NOMO-1 treated with dmso at 0.1 percent for 144 hours (cell line): ENCODE measurements around the gene CNTROB.

Source experiments
- DNase-seq: peaks from one replicate; lab custom pipeline; 2025; ENCODE audit not compliant: unreplicated experiment; lab: John Stamatoyannopoulos, UW

CNTROB gene

GRCh38 chr17:7931709-7932482 lies at the start of gene CNTROB, which contains the start of gene TRAPPC1:
TSS of gene CNTROB (plus strand) at chr17:7932206. CDS start at chr17:7933080, 874 bp downstream.
TSS of gene TRAPPC1 (minus strand) at chr17:7931946. CDS start at chr17:7931829, 117 bp downstream.
- DNase-seq = peak; percentile 99

DNA sequence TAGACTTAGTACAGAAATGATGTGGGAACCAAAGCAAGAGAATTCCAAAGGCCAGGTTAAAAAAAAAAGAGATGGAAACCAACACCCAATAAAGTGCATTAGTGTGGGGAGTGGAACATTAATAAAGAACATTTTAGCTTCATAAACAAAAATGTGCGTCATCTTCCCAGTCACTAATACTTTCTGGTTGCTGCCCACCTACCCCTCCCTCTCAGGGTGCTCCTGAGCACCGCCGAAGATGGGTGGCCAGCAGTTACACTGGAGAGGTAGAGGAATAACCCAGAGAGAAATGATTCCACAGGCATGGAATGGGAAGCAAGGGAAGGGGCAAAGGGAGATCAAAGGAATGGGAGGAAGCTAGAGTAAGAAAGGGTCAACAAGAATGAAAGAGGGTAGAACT lies 49.4 kb upstream of the CNTROB start:
- DNase-seq = no peak

DNA sequence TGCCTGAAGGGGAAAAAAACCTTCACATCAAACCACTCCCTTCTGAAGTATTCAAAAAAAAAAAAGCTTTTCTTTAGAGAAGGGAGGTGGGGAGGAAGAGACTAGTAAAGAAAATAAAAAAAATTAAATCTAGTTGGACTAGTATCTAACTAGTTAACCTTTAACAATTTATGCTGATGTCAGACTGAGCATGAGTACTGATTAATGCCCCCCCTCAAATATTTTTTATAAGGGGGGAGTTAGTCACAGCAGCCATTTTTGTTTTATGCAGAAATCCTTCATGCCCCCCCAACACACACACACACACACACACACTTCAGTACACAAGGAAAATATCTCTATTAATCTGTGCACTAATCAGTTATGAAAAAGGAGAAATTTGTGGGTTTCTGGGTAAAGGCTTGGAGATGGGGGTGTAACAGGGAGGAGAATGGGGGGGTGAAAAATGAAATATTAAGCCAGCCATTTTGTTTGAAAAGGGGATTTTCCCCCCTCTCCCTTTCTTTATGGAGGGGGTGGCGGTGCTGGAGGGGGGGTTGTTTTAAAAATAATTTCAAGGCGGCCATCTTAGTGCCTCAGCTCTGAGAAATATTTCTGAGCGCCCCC lies 48.1 kb upstream of the CNTROB start:
- DNase-seq = no peak

GRCh38 chr17:7884581-7885366 lies 47.2 kb upstream of the CNTROB start:
- no peak for DNase-seq

- no peak for DNase-seq
These were observed 46.4 kb upstream of the CNTROB start for GRCh38 chr17:7885367-7886226.

DNA sequence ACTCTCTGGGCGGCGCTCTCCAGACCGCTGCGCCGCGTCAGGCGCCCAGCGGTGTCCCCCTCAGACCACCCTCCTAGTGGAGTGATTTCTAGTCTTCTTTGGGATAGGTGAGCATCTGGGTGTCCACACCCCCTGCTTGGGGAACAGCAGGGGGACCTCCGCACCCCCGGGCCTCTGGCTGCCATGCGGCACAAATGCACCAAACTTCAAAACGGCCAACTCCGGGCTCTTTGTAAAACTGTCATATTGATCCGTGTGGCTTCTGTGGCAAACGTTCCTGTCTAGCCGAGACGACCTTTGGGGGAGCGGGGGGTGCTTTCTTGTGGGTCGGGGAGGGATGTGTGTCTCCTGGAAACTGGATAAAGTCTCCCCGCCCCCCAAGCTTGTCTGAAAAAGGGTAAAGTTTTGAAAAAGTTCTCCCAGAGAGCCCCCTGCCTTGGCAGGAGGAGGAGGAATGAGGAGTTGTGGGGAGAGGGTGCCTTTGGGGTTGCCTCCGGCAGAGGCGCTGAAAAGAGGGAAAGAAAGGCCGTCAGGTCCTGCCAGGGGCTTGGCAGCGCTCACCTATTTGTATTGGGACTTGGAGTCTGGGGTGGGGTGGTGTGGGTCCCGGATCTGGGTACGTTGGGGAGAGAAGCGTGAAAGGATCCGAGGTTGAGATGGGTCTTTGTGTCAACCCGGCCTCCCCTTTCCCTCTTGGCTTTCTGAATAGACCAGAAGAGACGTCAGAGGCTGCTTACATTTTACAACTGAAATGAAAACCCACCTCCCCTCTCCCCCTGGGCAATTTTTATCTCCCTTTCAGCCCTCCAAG lies 45.6 kb upstream of the CNTROB start:
- no peak for DNase-seq

- DNase-seq = peak; percentile 96
These were observed 44.9 kb upstream of the CNTROB start for GRCh38 chr17:7887038-7887481.

DNA sequence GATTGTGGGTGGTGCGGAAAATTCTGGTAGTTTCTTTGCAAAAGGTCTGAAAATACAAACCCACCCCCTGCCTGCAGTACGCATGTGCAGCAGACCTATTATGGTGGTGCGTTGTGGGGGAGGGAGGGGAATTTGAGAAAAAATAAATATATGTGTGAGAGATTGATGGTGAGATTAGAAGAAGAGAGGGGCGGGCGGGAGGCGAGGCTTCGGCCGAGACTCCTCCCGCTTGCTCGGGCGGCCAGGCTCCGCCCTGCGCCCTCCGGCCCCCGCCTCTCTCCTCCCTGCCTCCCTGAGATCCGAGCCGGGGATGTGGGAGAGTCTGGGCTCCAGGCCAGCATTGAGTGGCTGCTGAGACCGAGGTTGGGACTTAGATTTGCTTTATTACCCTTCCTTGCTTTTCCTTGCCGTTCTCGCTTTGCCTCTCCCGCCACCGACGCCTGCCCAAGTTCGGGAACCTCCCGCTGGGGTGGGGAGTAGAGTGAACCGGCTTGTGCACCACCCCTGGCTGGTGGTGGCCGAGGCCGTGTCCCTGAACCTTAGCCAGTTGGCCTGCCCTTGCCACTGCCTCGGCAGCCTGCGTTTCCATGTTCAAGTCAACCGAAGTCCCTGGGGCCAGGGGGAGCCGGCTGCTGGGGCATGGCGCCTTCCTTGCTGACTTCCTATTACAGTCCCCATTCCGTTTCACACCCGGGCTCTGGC lies 44.4 kb upstream of the CNTROB start:
- peak; percentile 96 for DNase-seq

DNA sequence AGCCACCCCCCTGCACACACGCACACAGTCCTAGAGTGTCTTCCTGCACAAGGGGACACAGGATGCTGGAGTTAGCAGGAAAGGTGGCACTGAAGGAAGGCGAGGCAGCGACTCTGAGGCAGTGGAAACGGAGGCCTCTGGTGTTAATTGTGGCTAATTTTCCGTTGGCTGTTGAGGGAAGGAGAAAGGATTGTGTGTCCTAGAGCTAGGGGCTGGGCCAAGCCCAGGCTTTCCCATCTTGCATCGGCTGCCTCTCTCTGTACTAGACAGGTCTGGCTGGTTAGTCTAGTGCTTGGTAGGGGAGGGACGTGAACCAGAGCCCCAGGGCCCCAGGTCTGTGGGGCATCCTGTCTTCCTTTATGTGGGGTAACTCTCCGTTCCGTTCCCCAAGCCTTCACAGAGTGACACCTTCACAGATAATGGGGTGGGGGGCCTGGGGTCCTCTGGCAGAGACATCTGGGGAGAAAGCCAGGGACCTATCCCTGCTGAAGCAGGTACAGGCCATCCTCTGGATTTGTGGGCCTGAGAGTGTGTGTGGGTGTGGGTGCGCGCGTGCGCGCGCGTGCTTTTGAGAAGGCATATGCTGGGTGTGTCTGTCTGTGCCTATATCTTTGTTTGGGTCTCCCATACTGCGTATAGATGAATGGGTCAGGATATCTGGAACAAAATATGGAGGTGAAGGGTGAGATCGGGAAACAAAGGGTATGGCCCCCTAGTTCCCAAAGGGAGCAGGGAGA lies 43.7 kb upstream of the CNTROB start, which contains the start of gene CHD3:
CHD3 (plus strand) TSS at position 606 of the 737 bp plus-strand sequence. CDS start 212 bp downstream, outside the sequence.
- DNase-seq = no peak

DNA sequence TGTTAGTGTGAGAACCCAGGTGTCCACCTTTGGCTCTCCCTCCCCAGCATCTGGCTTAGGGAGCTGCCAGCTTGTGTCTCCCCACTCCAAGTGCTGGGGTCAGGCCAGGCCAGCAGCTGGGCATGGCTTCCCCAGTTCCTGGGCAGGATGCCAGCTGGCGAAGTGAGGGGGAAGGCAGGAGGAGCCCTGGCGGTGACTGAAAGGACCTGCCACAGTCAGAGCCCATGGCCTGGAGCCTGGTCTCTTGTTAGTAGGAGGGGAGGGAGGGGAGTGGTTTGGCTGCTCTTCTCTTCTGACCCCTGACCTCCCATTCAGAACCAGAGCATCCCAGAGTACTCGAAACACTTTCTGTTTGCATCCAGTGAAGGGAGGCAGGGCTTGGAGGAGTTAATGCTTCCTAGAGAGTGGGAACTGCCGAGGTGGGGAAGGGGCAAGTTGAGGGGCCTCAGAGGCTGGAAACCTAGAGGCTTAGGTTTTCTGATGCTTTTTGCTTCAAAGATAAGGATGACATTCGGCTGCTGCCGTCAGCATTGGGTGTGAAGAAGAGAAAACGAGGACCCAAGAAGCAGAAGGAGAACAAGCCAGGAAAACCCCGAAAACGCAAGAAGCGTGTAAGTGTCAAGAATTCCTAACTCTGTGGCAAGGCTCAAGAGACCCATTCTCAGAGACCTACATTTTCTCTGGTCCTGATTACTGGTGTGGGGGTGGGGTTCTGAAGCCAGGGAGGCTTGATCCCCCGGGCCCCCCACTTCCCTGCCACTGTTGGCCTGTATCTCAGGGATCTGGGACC lies 42.6 kb upstream of the CNTROB start:
- no peak for DNase-seq

DNA sequence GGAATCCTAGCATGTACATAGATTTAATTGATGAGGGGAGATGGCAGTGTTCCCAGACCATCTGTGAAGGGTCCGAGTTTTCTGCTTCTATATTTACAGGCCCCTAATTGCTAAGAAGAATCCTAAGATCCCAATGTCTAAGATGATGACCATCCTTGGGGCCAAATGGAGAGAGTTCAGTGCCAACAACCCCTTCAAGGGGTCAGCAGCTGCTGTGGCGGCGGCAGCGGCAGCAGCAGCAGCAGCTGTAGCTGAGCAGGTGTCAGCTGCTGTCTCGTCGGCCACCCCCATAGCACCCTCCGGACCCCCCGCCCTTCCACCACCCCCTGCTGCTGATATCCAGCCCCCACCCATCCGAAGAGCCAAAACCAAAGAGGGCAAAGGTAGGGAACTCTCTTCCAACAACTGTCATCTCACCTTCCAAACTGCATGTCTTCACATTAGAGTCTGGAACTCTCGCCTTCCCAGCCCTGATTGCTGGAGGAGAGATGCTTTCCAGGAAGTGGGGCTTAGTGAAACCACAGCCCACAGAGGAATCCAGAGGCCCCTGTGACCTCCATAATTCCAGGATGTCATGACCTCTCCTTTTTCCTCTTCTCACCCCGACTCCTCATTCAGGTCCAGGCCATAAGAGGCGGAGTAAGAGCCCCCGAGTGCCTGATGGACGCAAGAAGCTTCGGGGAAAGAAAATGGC lies 38.7 kb upstream of the CNTROB start:
- no peak for DNase-seq

DNA sequence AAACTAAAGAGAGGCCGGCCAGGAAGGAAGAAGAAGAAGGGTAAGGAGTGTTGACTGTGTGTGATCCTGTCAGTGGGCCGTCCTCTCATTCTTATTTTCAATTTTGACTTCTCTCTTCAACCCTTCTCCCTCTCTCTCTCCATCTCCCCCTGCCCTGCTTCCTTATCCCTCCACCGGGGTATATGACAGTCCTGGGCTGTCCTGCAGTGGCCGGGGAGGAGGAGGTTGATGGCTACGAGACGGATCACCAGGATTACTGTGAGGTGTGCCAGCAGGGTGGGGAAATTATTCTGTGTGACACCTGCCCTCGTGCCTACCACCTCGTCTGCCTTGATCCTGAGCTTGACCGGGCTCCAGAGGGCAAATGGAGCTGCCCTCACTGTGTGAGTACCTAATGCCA lies 37.8 kb upstream of the CNTROB start:
- DNase-seq = no peak

DNA sequence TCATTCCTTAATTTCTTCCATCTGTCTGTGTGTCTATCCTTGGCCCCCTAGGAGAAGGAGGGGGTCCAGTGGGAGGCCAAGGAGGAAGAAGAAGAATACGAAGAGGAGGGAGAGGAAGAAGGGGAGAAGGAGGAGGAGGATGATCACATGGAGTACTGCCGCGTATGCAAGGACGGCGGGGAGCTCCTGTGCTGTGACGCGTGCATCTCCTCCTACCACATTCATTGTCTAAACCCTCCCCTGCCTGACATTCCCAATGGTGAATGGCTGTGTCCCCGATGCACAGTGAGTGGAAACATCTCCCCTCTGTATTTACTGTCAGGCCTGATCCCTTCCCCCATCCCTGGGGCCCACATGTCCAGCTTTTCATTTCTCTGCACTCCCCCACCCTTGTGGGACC lies 37.1 kb upstream of the CNTROB start:
- no peak for DNase-seq

DNA sequence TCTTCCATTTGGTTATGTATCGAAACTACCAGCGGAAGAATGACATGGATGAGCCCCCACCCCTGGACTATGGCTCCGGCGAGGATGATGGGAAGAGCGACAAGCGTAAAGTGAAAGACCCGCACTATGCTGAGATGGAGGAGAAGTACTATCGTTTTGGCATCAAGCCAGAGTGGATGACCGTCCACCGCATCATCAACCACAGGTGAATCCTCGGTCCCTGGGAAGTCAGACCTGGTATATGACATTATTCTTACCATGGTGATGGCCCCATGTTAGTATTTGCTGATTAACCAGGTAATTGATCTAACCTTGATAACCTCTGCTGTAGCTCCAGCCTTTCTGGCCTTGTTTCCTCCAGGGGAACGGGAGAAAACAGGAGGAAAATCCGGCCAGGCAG lies 34.9 kb upstream of the CNTROB start:
- DNase-seq = no peak

DNA sequence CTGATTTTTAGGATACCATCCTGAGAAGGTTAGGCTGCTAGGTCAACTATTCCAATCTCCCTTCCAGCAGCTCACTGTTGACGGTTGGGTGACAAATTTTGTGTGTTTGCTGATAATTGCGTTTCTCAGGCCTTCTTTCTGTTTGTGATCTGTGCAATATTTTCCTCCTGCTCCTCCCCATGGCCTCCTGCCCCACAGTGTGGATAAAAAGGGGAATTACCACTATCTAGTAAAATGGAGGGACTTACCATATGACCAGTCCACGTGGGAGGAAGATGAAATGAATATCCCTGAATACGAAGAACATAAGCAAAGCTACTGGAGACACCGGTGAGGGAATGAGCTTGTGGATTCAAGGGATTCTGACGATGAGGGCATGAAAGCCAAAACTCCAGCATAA lies 34.2 kb upstream of the CNTROB start:
- DNase-seq = no peak

DNA sequence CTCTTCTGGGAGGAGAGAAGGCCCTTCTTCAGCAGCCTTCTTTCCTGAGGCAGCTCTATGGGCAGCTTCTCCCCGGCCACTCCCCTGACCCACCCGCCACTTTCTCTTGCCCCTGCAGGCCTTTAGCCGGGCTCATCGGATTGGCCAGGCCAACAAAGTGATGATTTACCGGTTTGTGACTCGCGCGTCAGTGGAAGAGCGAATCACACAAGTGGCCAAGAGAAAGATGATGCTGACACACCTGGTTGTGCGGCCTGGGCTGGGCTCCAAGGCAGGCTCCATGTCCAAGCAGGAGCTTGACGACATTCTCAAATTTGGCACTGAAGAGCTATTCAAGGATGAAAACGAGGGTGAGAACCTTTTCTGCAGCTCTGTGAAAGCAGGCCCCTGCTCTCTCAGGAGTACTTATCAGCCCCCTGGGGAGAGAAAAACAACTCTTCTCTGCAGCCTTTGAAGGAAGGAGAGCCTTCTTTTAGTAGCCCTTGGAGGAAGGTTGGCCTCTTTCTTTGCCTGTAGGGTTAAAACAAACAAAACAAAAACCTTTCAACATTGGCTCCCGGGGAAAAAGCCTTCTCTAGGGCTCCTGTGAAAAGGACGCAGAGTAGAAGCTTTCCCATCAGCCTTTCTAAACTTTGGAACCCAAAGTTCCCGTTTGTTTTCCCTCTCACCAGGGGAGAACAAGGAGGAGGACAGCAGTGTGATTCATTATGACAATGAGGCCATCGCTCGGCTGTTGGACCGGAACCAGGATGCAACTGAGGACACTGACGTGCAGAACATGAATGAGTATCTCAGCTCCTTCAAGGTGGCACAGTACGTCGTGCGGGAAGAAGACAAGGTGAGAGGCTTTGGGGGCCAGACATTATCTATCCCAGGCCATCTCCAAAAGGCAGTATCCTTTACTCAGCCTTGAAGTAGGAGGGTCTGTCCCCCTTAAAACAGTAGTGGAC lies 28.6 kb upstream of the CNTROB start:
- DNase-seq = no peak
